GM18909 (cell line): ENCODE measurements around the gene RALGAPA2.

Source experiments
- ATAC-seq: cut with Tn5 transposase; IDR thresholded peaks from one replicate; pipeline ENCODE4 v1.9.1; 2021; ENCODE audit warnings: mild to moderate bottlenecking; ENCODE audit not compliant: unreplicated experiment, poor library complexity

Gene RALGAPA2

DNA sequence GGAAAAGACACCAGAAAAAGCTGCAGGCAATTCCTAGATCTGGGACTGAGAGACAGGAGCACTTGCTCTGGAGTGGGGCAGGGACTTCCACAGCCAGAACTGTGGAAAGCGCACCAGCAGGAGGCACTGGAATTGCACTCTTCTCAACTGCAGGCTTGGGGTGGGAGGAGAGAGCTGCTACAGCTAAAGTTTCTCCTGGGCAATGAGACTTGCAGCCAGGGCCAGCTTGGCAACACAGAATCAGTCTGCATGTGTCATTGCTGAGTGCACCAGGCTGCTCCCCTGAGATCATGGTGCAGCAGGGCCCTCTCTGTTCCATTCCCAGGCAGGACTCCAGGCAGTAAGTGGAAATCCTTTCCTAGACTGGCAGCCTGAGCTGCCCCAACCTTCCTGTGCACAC lies 198.7 kb downstream of the RALGAPA2 start:
- ATAC-seq: no peak

DNA sequence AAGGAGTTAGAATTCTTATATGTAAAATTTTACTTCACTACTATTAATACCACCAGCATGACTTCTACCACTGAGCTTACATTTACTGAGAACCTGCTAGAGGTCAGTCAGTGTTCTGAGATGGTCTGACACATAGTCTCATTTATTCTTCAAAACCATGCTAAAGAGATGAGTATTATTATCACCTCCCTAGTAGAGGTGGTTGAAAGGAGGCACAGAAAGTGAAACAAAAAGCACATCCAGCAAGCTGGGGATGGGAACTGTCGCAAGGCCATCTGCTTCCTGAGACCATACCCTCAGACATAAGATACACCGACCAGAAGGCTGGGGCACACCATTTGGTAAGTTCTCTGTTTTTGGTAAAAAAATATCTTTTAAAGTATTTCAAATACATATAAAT lies 206.9 kb downstream of the RALGAPA2 start:
- ATAC-seq: peak; percentile 63

- ATAC-seq: no peak
These were observed 208.5 kb downstream of the RALGAPA2 start for GRCh38 chr20:20503777-20504530.

DNA sequence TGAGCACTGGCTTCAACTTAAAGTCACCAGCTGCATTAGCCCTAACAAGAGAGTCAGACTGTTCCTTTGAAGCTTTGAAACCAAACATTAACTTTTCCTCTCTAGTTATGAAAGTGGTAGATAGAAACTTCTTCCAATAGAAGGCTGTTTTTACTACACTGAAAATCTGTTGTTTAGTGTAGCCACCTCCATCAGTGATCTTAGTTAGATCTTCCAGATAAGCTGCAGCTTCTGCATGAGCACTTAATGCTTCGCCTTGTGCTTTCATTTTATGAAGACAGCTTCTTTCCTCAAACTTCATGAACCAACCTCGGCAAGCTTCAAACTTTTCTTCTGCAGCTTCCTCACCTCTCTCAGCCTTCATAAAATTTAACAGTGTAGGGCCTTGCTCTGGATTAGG lies 211.3 kb downstream of the RALGAPA2 start:
- ATAC-seq: no peak

DNA sequence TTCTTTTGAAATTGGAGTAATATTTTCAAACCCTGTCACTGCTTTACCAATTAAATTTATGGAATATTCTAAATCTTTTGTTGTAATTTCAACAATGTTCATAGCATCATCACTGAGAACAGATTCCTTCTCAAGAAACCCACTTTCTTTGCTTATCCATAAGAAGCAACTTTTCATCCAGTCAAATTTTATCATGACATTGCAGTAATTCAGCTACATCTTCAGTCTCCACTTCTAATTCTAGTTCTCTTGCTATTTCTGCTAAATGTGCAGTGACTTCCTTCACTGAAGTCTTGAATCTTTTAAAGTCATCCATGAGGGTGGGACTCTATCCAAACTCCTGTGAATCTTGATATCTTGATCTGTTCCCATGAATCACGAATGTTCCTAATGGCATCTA lies 212.1 kb downstream of the RALGAPA2 start:
- ATAC-seq: no peak

- no peak for ATAC-seq
These were observed 213.0 kb downstream of the RALGAPA2 start for GRCh38 chr20:20499439-20499838.

DNA sequence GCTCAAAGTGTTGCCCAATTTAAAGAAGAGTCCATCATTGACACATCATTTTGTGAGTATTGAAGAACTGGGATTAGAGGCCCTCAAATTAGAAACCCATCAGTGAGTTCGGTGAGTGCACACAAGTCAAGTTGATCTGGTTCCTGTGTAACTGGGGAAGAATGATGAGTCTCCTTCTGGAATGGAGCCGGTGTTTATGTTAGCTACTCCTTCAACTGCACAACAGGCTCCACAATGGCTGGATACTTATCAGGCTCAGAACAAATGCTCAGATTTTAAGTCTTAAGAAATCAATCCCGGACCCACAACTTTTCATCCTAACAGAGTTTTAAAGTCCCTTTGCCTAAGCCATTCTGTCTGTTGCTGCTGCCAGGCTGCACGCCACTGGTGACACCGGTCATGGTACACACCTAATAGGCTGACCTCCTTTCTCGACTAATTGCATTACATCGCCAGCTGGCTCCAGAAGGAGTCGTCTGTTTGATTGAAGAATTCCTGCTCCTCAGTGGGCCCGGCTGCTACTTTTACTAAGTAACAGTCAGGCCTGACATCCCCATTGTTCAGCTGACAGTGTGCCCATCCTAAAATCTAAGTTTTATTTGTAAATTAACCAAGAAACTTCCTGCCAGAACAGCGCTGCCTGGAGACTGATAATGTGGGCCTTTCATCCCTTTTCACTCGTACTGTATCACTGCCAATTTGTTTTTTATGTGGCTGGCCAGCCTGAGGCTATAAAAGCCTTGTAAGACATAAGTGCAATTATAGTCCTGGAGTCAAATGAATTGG lies 214.2 kb downstream of the RALGAPA2 start:
- ATAC-seq: no peak

DNA sequence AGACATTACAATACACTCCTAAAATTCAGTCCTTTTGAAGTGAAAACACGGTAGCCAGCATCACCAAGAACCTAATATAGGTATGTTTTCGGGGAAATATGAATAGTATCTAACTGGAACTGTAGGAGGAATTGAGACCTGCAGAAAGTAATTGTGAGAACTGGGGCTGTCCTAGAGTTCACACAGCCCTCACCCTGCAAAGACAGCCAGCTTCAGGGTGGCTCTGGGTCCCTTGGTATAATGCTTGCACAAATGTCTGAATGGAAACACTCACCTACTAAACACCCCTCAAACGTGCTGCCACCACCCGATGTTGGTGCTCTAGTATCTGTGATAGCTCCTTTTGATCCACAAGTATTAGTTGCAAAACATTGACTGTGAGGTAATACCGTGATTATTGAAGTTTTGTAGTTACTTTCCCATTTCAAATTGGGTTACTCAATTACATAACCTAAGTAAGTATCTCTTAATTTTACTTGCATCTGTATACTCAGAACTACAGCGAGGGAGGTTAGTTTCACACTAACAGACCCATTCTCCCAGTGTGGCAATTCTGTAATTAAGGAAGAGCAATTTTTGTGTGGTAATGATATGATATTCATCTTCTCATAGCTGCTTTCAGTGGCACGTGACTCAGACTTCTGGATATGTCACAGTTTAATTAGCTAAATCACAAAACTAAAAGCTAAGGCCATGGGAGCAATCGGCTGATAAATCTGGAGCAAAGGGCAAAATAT lies 215.0 kb downstream of the RALGAPA2 start:
- ATAC-seq: no peak

DNA sequence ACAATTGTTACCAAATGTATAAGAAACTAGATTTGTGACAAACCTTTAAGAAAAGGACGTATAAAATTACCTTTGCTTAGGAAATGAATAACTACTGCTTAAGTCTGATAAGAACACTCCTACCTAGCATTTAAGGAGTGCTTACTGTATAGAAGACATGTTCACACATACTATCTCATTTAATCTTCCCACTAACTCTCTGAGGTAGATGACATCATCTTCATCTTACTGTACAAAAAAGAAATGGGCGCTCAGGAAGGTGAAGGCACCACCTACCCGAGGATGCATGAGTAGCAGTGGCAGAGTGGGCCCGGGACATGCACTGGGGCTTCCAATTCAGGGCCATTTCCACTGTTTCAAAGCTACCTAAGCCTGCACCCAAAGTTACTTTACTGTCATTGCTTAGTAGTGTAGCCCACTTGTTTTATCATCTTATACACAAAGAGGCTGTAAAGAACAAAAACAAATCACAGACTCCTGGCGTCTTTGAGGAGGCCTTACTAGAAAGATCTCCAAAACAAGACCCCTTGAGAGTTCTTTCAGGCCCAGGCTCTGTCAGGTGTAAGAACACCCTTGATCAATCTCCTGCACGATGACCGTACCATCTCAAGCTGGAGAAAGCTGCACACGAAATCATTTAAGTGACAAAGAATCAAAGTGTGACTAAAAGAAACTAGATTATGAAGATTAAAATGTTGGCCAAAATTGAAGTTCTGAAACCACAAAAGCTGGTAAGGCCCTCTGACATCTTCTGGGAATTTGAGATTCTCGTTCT lies 216.5 kb downstream of the RALGAPA2 start:
- ATAC-seq: no peak

DNA sequence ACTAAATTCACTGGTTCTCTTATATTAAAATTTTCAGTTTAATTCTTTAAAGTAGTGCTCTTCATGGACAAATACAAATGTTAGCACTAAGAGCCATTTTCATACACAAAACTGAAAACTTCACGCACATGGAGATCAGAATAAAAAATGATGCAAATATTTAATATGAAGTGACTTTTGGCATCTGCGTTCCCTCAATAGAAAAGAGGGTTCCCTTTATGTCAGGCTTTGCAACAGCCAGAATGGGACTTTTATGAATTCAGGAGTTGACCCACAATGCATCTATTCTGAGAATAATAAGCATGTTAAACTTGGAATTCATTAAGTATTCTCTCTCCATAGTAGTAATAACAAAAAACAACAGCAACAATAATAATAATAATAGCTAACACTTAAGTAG lies 218.7 kb downstream of the RALGAPA2 start:
- no peak for ATAC-seq

- no peak for ATAC-seq
These were observed 219.7 kb downstream of the RALGAPA2 start for GRCh38 chr20:20492521-20493332.

GRCh38 chr20:20491784-20492264 lies 220.6 kb downstream of the RALGAPA2 start:
- ATAC-seq: no peak

DNA sequence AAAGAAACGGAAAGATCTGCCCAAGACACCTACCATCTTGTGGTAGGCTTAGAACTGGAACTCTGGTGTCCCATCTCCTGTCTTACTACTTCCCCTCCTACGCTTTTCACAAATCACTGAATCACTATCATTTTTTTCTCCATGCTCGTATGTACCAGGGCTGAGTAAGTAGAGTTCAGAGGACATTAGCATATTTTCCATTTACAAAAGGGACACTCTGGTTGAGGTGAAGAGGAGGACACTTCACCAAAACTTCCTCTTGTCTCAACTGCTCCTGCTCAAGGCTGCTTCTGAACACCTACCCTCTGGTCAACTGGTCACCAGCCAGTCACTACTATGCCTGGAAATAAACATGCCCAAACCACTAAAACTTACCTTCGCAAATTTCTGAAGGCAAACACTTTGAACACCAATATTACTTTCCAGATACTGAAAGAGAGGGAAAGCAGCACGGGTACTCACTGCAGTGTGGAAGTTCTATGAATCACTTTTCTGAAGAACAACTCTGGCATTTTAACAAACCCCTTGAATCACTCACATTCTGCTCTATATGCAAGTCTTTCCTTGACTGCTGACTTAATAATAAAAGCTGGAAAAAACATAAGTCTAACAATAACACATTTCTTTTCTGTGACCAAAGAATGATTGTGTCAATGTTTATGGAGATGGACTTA lies 221.2 kb downstream of the RALGAPA2 start:
- no peak for ATAC-seq

GRCh38 chr20:20490673-20491072 lies 221.8 kb downstream of the RALGAPA2 start:
- ATAC-seq: no peak

GRCh38 chr20:20489648-20490341 lies 222.6 kb downstream of the RALGAPA2 start:
- ATAC-seq: peak; percentile 50

DNA sequence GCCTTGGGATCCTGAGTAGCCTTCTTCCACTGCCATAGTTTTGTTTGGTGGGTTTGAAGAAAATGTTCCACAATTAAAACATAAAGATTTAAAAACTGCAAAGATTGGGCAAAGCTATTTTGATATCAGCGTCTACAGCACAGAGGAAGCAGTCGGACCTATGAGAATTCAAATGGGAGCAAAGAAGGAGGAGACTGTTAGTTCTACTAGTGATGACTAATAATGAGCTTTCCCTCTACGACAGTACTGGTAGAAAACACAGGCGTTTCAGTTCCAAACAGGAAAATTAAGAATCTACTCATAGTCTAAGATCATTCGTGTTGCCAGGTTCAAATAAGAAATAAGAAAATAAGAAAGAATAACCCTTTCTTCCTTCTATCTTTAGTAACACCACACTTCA lies 223.4 kb downstream of the RALGAPA2 start:
- peak; percentile 92 for ATAC-seq

DNA sequence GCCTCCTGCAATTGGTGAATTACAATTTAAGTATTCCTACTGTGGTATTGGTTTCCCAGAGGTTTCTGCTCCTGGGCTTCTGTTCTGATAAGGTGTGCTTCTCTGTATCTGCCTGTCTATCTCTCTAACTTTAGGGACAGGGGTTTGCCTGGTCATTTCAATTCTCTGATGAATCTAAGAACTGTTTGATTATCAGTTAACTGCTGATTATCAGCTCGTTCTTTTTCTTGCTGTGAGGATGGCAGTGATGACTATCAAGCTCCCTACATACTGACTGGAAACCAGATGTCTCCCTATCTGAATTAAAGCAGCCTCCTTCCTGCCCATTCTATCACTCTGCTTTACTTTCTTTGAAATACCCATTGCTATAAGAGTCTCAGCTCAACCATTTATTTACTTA lies 224.1 kb downstream of the RALGAPA2 start:
- no peak for ATAC-seq

GRCh38 chr20:20487811-20488210 lies 224.6 kb downstream of the RALGAPA2 start:
- ATAC-seq: no peak
